ENCODE results near the gene MSRB1. TPM values are rescaled to one million over a fixed set of nuclear protein-coding genes. Genes with fewer than 3 reads are reported as not detected.
"Not testable (repeated sequence)": the region's sequence is repeated elsewhere in the genome, so short reads cannot be mapped to it uniquely, and the experiment has no call there.

MSRB1 gene
- total RNA-seq, 1 donor from 2014 or later, result 23.7 TPM

DNA sequence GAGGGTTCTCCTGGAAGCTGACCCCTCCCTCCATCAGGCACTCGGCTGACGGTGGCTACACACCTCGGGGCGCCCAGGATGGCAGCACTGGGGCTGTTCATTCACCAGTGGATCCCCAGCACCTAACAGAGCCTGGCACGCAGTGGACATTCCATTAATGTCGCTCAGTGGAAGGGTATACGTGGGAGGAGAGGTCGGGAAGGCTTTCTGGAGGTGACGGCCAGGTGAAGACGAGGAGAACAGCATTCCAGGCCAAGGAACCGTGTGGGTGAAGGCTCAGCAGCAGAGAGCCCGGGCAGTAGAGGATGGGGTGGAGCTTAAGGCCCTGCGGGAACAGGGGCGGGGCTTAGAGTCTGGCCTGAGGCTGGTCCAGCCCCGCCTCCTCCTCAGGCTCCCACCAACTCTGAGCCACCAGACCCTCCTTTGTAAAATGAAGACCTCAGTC is 22.2 kb downstream of the MSRB1 start:
- H4K20me1 ChIP-seq (ENCODE audit: insufficient read depth, low read length), result no peaks in the 10 kb centered on the region
- Mint-ChIP-seq H3K9me3 (ENCODE audit: unreplicated experiment) (no peaks in the 10 kb centered on the region), H3K27me3 (ENCODE audit: low read depth, unreplicated experiment) (peaks cover 56% of the 10 kb centered on the region), H3K36me3 (ENCODE audit: low read depth, unreplicated experiment) (no peaks in the 10 kb centered on the region), H3K27ac (ENCODE audit: unreplicated experiment) (no peak overlapping the region), H3K4me1 (ENCODE audit: low read depth, unreplicated experiment) (peaks cover 2% of the 10 kb centered on the region), H3K4me3 (ENCODE audit: unreplicated experiment) (peak overlapping the region; percentile 22)
- no peaks in the 10 kb centered on the region for H3K9me3 ChIP-seq (ENCODE audit: insufficient read depth, low read depth, low read length)
- no peaks in the 10 kb centered on the region for H3K36me3 ChIP-seq (ENCODE audit: insufficient read depth, low read length)
- peak; percentile 51 for TF ChIP-seq EZH2 (IDR thresholded peaks at IDR 0.05; ENCODE audit: insufficient read depth, low read length)
- TF ChIP-seq, protein P1, sequence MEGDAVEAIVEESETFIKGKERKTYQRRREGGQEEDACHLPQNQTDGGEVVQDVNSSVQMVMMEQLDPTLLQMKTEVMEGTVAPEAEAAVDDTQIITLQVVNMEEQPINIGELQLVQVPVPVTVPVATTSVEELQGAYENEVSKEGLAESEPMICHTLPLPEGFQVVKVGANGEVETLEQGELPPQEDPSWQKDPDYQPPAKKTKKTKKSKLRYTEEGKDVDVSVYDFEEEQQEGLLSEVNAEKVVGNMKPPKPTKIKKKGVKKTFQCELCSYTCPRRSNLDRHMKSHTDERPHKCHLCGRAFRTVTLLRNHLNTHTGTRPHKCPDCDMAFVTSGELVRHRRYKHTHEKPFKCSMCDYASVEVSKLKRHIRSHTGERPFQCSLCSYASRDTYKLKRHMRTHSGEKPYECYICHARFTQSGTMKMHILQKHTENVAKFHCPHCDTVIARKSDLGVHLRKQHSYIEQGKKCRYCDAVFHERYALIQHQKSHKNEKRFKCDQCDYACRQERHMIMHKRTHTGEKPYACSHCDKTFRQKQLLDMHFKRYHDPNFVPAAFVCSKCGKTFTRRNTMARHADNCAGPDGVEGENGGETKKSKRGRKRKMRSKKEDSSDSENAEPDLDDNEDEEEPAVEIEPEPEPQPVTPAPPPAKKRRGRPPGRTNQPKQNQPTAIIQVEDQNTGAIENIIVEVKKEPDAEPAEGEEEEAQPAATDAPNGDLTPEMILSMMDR (IDR thresholded peaks at IDR 0.05; ENCODE audit: insufficient read depth, low read depth, low read length), result no peak
- no peaks in the 10 kb centered on the region for H3K79me2 ChIP-seq (ENCODE audit: insufficient read depth, low read length)
- no peak overlapping the region for H3K27ac ChIP-seq (ENCODE audit: low read depth, low read length)
- FAIRE-seq (no peak), DNase-seq (ENCODE audit: low read depth) (no peak)
- peaks cover 59% of the 10 kb centered on the region for H3K27me3 ChIP-seq (ENCODE audit: insufficient read depth, low read length)
- H3K4me3 ChIP-seq (ENCODE audit: insufficient read depth, low read depth, low read length), result no peak overlapping the region
- no peak overlapping the region for H3K4me2 ChIP-seq (ENCODE audit: low read length)
- no peaks in the 10 kb centered on the region for H3K4me1 ChIP-seq (ENCODE audit: insufficient read depth, low read length)
- H2AFZ ChIP-seq (ENCODE audit: low read depth, low read length), result no peak overlapping the region
- no peak overlapping the region for H3K9ac ChIP-seq (ENCODE audit: low read length)

DNA sequence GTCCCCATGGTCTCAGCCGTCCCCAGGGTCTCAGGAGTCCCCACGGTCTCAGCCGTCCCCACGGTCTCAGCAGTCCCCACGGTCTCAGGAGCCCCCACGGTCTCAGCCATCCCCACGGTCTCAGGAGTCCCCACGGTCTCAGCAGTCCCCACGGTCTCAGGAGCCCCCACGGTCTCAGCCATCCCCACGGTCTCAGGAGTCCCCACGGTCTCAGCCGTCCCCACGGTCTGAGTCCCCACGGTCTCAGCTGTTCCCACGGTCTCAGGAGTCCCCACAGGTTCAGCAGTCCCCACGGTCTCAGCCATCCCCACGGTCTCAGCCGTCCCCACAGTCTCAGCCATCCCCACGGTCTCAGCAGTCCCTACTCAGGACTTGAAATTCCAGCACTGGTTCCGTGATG is 22.9 kb downstream of the MSRB1 start:
- not testable (repeated sequence) for H3K36me3 Mint-ChIP-seq (ENCODE audit: low read depth, unreplicated experiment); H3K4me1 Mint-ChIP-seq (ENCODE audit: low read depth, unreplicated experiment); H4K20me1 ChIP-seq (ENCODE audit: insufficient read depth, low read length); H3K4me2 ChIP-seq (ENCODE audit: low read length); H2AFZ ChIP-seq (ENCODE audit: low read depth, low read length); DNase-seq (ENCODE audit: low read depth); H3K9ac ChIP-seq (ENCODE audit: low read length); H3K9me3 ChIP-seq (ENCODE audit: insufficient read depth, low read depth, low read length); H3K4me3 Mint-ChIP-seq (ENCODE audit: unreplicated experiment); H3K79me2 ChIP-seq (ENCODE audit: insufficient read depth, low read length); H3K4me1 ChIP-seq (ENCODE audit: insufficient read depth, low read length); FAIRE-seq; H3K27ac Mint-ChIP-seq (ENCODE audit: unreplicated experiment); H3K9me3 Mint-ChIP-seq (ENCODE audit: unreplicated experiment); H3K27ac ChIP-seq (ENCODE audit: low read depth, low read length); H3K4me3 ChIP-seq (ENCODE audit: insufficient read depth, low read depth, low read length); H3K36me3 ChIP-seq (ENCODE audit: insufficient read depth, low read length)
- H3K27me3 ChIP-seq (ENCODE audit: insufficient read depth, low read length), result peaks cover 62% of the 10 kb centered on the region
- peaks cover 60% of the 10 kb centered on the region for H3K27me3 Mint-ChIP-seq (ENCODE audit: low read depth, unreplicated experiment)

DNA sequence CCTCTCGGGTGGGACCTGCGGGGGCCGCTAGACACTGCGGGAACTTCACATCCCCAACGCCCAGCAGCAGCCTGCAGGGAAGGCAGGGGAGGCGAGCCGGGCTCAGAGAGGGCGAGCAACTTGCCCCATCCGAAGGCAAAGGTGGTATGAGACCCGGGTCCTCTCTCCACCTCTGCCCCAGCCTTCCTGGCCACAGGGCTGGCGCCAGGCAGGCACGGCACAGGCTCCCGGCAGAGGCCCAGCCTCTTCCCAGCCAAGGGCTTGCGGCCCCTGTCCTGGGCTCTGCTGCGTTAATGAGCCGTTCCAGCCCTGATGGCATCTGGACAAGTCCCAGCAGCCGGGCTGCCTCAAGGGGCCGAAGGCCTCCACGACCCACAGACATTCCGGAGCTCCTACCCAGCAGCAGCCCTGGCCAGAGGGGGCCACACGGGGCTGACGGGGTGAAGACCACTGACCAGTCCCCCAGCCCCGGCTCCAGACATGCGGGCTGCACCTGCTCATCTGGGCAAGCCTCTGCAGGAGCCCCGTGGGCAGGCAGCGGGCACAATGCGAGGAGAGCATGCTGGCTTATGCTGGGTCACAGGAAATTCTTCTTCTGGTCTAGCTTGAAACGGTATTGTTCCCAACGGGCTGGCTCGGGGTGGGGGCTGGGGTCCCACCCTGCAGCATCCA is 23.5 kb downstream of the MSRB1 start:
- Mint-ChIP-seq H3K27me3 (ENCODE audit: low read depth, unreplicated experiment) (peaks cover 61% of the 10 kb centered on the region), H3K4me1 (ENCODE audit: low read depth, unreplicated experiment) (peaks cover 2% of the 10 kb centered on the region), H3K4me3 (ENCODE audit: unreplicated experiment) (no peak overlapping the region), H3K9me3 (ENCODE audit: unreplicated experiment) (no peaks in the 10 kb centered on the region), H3K36me3 (ENCODE audit: low read depth, unreplicated experiment) (no peaks in the 10 kb centered on the region), H3K27ac (ENCODE audit: unreplicated experiment) (no peak overlapping the region)
- no peaks in the 10 kb centered on the region for H3K4me1 ChIP-seq (ENCODE audit: insufficient read depth, low read length)
- H3K9ac ChIP-seq (ENCODE audit: low read length), result no peak overlapping the region
- no peak overlapping the region for H2AFZ ChIP-seq (ENCODE audit: low read depth, low read length)
- no peak overlapping the region for H3K4me3 ChIP-seq (ENCODE audit: insufficient read depth, low read depth, low read length)
- no peaks in the 10 kb centered on the region for H4K20me1 ChIP-seq (ENCODE audit: insufficient read depth, low read length)
- H3K27ac ChIP-seq (ENCODE audit: low read depth, low read length), result no peak overlapping the region
- H3K9me3 ChIP-seq (ENCODE audit: insufficient read depth, low read depth, low read length), result no peaks in the 10 kb centered on the region
- TF ChIP-seq, protein P1 (IDR thresholded peaks at IDR 0.05; ENCODE audit: insufficient read depth, low read depth, low read length), result no peak
- no peak for TF ChIP-seq EZH2 (IDR thresholded peaks at IDR 0.05; ENCODE audit: insufficient read depth, low read length)
- H3K27me3 ChIP-seq (ENCODE audit: insufficient read depth, low read length), result peaks cover 67% of the 10 kb centered on the region
- no peaks in the 10 kb centered on the region for H3K79me2 ChIP-seq (ENCODE audit: insufficient read depth, low read length)
- no peak for DNase-seq (ENCODE audit: low read depth)
- FAIRE-seq, result no peak
- H3K4me2 ChIP-seq (ENCODE audit: low read length), result no peak overlapping the region
- H3K36me3 ChIP-seq (ENCODE audit: insufficient read depth, low read length), result no peaks in the 10 kb centered on the region

All from astrocyte (in vitro differentiated cells and primary cell).